Sigmoid colon (tissue), 4 donors: ENCODE data around the gene ATXN1.

Experiments
- CTCF ChIP-seq, 4 experiments: fragments of 450-650 bp in 3 of 4; fragments of 200-600 bp in 1 of 4; IDR thresholded peaks; one replicate each; pipeline ENCODE4 v1.5.1; 2016 to 2019; ENCODE audit warnings: antibody characterized with exemption in 4 of 4, mild to moderate bottlenecking in 3 of 4, moderate library complexity in 2 of 4
- POLR2AphosphoS5 ChIP-seq, 4 donors: sonication (generic); formaldehyde crosslinking; IDR thresholded peaks; one replicate each; pipeline ENCODE4 v1.6.1; 2017; ENCODE audit warnings: antibody characterized with exemption in 4 of 4

GRCh38 chr6:16510245-16510644 is 251.0 kb downstream of the ATXN1 start:
- TF ChIP-seq CTCF (IDR thresholded peaks at IDR 0.05) (no peak), POLR2AphosphoS5 (IDR thresholded peaks at IDR 0.05) (no peak)
